Rectal smooth muscle tissue (tissue), 1 donor: ENCODE data around the gene XXYLT1.

Source experiments
- H3K27ac ChIP-seq: one replicate; pipeline ENCODE4 v1.7.0; 2013; ENCODE audit warnings: low read depth, low read length, inconsistent platforms
- H3K27me3 ChIP-seq: one replicate; pipeline ENCODE4 v1.7.0; 2013; ENCODE audit warnings: low read length; ENCODE audit not compliant: control insufficient read depth, insufficient read depth
- H3K36me3 ChIP-seq: one replicate; pipeline ENCODE4 v1.7.0; 2013; ENCODE audit warnings: low read length; ENCODE audit not compliant: control insufficient read depth, insufficient read depth
- H3K4me1 ChIP-seq: one replicate; pipeline ENCODE4 v1.7.0; 2013; ENCODE audit warnings: low read length; ENCODE audit not compliant: control insufficient read depth, insufficient read depth
- H3K4me3 ChIP-seq: one replicate; pipeline ENCODE4 v1.7.0; 2013; ENCODE audit warnings: low read length
- H3K9ac ChIP-seq: one replicate; pipeline ENCODE4 v1.7.0; 2013; ENCODE audit warnings: low read length

XXYLT1 gene

DNA sequence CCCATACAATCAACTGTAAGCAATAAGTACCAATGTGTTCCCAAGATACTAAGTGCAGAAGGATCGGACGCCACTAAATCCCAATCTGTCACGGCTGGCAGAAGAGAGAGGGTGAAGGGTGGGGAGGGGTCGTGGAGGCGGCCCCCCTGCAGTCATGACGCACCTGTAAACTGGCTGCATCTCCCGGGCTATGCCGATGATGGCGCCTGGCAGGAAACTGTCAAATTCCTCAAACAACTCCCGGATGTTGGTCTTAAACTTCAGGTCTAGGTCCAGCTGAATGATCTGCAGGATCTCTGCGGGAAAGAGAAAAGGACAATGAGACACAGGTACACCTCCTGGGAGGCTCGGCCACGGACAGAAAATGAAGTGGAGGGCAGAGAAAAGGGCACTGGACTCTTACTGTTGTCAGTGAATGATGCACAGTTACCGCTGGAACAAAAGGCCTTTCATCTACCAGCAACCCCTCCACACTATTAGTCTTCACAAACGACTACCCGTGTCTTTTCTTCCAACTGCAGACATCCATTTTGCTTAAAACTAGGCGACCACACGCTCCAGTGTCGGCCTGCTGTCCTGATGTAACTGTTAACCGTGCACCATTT, 114.6 kb downstream of the XXYLT1 start:
- H3K27me3 ChIP-seq, result no peaks in the 10 kb centered on the region
- peak overlapping the region; percentile 96 for H3K27ac ChIP-seq
- H3K36me3 ChIP-seq, result no peaks in the 10 kb centered on the region
- H3K9ac ChIP-seq, result no peak overlapping the region
- no peak overlapping the region for H3K4me3 ChIP-seq
- H3K4me1 ChIP-seq, result peaks cover 42% of the 10 kb centered on the region

DNA sequence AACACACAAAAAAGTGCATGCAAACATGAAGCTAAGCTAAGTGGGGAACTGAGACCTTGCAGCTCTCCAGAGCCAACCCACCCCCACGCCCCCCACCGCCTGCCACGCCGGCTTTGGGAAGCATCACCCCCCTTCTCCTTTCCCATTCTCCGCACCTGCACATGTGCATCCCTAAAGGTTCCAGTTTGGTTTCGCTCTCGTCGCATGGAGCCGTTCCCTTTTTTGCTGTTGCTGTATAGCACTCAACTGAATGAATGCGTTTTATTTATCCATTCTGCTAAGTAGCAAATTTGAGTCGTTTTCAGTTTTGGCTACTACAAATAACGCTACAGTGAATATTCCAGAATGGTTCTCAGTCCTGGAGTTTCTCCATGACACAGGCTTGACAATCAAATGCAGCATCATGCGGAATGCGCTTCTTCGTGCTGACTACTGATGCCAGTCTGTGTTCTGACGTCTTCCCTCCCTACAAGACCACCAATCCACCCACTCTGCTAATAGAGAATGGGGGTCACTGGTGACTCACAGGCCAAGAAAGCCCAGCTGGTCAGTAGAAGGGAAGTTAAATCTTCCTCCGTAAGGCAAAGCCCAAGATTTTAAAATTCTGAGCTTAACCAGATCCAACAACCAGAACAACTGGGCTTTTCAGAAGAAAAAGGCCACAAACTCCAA, 115.3 kb downstream of the XXYLT1 start:
- H3K9ac ChIP-seq, result no peak overlapping the region
- no peak overlapping the region for H3K4me3 ChIP-seq
- peak overlapping the region; percentile 96 for H3K27ac ChIP-seq
- H3K36me3 ChIP-seq, result no peaks in the 10 kb centered on the region
- no peaks in the 10 kb centered on the region for H3K27me3 ChIP-seq
- peaks cover 43% of the 10 kb centered on the region for H3K4me1 ChIP-seq

DNA sequence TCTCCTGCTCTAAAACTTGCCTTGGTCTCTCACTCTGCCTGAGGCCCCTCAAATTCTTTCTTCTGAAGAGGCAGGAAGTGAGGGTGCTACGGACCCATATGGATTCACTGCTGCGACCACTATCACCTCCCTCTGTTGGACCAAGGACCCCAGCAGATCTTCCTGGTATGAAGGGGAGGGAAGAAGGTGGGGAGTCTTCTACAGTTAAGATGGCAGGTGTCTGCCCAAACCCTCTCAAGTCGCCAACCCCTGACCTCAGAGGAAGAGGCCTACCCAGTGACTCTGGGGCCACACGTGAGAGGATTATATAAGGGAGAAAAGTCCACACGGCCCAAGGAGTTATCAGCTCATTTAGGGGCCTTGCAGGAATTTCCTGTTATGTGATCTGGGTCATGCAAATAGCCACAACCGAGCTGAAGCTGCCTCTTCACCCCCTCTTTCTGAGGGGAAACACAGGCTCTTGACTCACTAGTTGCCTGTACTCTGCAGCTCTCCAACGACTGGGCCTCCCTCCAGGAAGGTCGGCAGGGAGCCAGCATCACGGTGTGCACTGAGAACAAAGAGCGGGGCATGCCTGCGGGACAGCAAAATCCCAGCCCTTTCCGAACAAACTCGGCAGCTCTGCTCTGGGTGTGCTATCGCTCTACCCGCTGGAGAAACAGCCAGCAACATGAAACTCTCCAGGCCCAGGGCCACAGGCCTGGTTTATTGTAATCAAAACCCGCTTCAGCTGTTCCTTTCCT, 116.0 kb downstream of the XXYLT1 start:
- no peaks in the 10 kb centered on the region for H3K36me3 ChIP-seq
- H3K9ac ChIP-seq, result no peak overlapping the region
- peaks cover 41% of the 10 kb centered on the region for H3K4me1 ChIP-seq
- no peaks in the 10 kb centered on the region for H3K27me3 ChIP-seq
- peak overlapping the region; percentile 4 for H3K4me3 ChIP-seq
- peak overlapping the region; percentile 96 for H3K27ac ChIP-seq

DNA sequence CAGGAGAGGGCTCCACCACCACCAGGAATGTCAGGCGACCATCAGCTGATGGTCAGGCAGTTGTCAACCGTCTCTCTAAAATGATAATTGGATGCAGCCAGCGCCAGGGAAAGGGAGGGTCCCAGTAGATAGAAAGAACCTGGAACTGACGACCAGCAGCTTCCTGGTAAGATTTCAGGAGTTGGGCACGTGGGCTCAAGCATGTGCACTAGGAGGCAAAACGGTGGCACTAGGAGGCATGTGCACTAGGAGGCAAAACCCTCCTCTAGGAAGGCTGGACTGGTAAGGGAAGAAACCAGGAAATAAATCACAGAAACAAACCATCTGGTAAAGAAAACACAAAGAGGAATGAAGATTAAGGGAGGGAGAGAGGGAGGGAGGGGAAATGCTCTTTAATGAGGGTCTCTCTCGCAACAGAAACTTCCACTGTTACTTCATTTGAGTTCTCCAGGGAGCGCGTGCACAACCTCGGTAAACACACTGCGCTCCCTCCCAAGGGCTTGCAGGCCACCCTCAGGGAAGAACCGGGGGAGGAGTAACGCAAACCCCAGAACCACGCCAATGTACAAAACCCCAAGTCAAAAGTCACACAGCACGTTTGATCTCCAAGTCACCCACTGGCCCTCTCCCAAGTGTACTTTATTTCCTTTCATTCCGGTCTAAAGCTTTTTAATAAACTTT, 116.7 kb downstream of the XXYLT1 start:
- H3K9ac ChIP-seq, result no peak overlapping the region
- H3K27me3 ChIP-seq, result no peaks in the 10 kb centered on the region
- peaks cover 45% of the 10 kb centered on the region for H3K4me1 ChIP-seq
- H3K27ac ChIP-seq, result peak overlapping the region; percentile 96
- no peaks in the 10 kb centered on the region for H3K36me3 ChIP-seq
- H3K4me3 ChIP-seq, result peak overlapping the region; percentile 4

DNA sequence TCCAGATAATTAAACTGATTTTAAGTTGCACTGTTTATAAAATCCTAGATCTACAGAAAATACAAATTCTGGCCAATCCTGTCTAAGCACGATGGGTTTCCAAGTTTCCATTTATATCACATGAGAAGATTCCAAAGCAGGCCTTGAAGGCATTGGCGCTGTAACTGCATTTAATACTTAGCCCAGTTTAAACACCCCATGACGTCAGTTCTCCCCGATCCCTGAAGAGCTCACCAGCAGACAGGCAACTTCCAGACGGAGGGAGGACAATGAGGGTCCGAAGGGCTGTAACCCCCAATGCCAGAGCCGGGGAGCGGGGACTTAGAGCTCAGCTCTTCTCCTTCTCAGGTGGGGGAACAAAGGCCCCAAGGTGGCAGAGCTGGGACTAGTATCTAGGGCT, 117.3 kb downstream of the XXYLT1 start:
- peak overlapping the region; percentile 38 for H3K9ac ChIP-seq
- no peaks in the 10 kb centered on the region for H3K36me3 ChIP-seq
- no peaks in the 10 kb centered on the region for H3K27me3 ChIP-seq
- no peak overlapping the region for H3K4me3 ChIP-seq
- H3K27ac ChIP-seq, result peak overlapping the region; percentile 96
- peaks cover 45% of the 10 kb centered on the region for H3K4me1 ChIP-seq

DNA sequence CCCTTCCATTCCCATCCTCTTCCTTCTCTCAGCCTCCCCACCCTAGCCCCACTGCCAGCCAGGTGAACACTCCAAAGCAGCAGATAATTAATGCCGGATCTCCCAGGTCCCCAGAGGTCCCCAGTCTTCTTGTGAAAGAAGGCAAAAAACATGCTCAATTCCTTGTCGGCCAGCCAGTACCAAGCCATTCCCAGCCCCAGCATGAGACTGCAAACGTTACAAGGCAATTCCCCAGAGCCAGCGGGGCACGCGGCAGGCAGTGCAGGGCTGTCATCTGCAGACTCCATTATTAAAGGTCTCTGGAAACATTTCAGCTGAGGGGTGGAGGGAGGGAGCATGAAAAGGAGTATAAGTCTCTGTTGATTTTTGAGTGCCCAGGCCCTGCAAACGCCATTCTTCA, 117.8 kb downstream of the XXYLT1 start:
- H3K4me3 ChIP-seq, result no peak overlapping the region
- H3K9ac ChIP-seq, result no peak overlapping the region
- peaks cover 45% of the 10 kb centered on the region for H3K4me1 ChIP-seq
- H3K36me3 ChIP-seq, result no peaks in the 10 kb centered on the region
- no peaks in the 10 kb centered on the region for H3K27me3 ChIP-seq
- H3K27ac ChIP-seq, result peak overlapping the region; percentile 96

DNA sequence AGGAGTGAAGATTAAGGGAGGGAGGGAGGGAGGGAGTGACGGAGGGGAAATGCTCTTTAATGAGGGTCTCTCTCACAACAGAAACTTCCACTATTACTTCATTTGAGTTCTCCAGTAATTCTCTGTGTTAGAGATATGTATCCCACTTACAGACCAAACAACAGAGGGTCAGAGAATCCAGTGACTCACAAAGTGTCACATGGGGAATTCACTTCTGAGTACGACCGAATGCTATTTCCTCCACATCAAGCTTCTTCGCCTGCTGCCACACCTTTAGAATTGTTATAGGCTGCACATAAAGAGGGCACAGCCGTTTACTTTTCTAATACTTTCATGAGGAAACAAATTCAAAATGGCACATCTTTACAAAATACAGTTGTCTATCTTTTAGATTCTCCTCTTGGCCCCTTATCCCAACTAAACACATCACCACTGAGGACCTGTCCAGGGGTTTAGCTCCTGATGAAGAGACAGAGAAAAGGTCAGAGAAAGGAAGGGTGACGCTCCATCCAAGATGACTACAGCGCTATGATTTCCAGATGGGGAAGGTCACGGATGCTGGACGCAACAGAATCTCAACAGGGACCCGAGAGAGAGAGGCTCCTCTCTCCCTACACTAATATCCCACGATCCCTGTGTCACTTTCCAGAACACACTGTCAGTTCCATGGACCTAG, 119.0 kb downstream of the XXYLT1 start:
- no peak overlapping the region for H3K9ac ChIP-seq
- H3K27me3 ChIP-seq, result no peaks in the 10 kb centered on the region
- H3K4me1 ChIP-seq, result peaks cover 45% of the 10 kb centered on the region
- H3K27ac ChIP-seq, result peak overlapping the region; percentile 96
- H3K4me3 ChIP-seq, result no peak overlapping the region
- H3K36me3 ChIP-seq, result no peaks in the 10 kb centered on the region

DNA sequence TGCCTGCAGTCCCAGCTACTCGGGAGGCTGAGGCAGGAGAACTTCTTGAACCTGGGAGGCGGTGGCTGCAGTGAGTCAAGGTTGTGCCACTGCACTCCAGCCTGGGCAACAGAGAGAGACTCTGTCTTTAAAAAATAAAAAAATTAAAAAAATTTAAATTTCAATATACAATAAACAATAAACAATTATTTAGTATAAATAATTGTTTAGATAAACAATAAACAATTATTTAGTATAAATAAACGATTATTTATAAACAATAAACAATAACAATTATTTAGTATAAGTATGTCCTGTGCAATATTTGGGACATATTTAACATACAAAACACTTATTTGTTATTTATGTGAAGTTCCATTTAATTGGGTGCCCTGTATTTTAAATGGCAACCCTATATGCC, 119.6 kb downstream of the XXYLT1 start:
- Histone ChIP-seq H3K4me1 (peaks cover 45% of the 10 kb centered on the region), H3K36me3 (no peaks in the 10 kb centered on the region), H3K9ac (no peak overlapping the region), H3K4me3 (no peak overlapping the region), H3K27ac (peak overlapping the region; percentile 96), H3K27me3 (no peaks in the 10 kb centered on the region)

DNA sequence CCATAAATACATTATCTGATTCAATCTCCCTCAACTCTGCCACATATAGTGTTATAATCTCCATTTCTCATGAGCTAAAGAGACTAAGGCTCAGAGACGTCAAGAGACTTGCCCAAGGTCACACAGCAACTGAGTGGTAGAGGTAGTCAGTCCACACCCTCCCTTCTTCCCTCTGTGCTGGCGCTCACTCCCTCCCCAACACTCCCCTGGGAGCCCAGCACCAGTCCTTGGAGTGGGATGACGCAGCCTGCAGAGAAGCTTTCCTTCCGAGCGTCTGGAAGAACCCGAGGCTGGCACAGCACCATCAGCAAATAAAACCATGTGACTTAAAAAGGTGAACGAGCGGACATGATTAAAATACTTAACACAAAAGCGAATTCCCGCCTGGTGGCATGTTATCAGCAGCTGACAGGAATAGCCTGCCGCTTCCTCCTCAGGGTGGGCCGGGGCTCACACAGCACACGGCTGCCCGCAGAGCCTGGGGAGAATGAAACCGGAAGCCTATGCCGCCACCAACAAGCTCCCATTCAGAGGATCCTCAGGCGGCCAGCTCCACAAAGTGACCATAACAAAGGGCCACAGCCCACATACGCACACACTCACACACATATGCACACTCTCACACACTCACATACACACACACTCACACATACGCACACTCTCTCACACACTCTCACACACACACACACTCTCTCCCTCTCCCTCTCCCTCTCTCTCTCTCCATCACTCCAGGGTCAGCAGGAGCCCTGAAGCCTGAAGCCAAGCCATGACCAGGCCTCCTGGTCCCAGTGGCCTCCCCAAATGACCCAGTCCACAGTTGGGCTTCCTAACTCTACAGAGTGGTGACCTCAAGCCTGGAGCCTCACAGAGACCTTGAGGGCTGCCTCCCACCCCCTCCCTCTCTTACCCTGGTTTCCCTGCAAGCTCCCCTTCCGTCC, 120.5 kb downstream of the XXYLT1 start:
- Histone ChIP-seq H3K9ac (no peak overlapping the region), H3K27ac (peak overlapping the region; percentile 81), H3K4me1 (peaks cover 38% of the 10 kb centered on the region), H3K27me3 (no peaks in the 10 kb centered on the region), H3K4me3 (peak overlapping the region; percentile 47), H3K36me3 (no peaks in the 10 kb centered on the region)

DNA sequence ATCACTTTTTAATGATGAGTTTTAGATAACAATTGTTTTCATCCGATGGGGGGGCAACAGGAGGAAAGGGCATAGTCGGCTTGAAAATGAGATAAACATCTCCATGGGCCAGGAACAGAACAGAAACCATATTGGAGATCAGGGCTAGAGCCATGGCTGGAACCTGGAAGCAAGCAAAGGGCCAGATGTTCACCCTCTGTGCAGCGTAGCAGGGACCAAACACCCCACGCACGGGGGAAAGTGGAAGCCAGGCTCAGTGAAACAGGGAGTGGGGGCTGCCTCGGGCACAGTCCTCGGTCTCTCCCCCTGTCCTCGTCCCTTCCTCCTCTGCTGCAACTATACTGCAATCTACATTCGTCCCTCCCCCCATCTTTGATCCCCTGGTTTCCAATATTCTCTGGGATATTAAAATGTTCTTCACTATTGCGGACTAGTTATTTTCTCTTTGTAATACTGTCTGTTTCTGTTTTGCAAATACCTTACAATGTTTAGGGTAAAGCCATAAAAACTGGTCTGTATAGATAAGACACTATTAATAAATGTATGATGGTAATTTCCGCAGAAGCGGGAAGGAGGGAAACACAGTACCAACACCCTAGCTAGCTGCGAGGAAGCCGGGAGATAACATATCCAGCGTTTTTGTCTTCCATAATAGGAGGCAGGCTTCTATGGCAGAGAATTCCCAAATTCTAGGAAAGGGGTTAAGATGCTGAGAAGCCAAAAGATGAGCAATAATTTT, 121.5 kb downstream of the XXYLT1 start:
- no peaks in the 10 kb centered on the region for H3K27me3 ChIP-seq
- peaks cover 32% of the 10 kb centered on the region for H3K4me1 ChIP-seq
- H3K9ac ChIP-seq, result no peak overlapping the region
- H3K4me3 ChIP-seq, result peak overlapping the region; percentile 47
- no peaks in the 10 kb centered on the region for H3K36me3 ChIP-seq
- peak overlapping the region; percentile 81 for H3K27ac ChIP-seq

DNA sequence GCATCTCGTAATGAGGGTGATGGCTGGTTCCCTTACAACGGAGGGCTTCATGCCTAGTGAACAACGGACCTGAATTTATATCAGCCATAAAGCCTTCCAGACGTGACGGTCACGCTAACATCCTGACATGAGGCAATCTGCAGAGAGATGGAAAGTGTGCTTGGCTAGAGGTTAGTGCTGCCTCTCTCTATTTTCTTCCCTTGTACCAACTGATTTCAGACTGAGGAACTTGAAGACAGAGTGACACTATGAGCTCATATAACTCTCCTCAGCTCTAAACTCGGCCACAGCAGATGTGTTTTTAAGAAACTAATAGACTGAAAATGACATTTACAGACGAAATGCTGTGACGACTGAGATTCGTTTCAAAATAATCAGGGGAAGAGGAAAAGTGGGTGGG, 122.4 kb downstream of the XXYLT1 start:
- H3K27me3 ChIP-seq, result no peaks in the 10 kb centered on the region
- no peaks in the 10 kb centered on the region for H3K36me3 ChIP-seq
- peaks cover 23% of the 10 kb centered on the region for H3K4me1 ChIP-seq
- H3K9ac ChIP-seq, result no peak overlapping the region
- H3K27ac ChIP-seq, result peak overlapping the region; percentile 50
- no peak overlapping the region for H3K4me3 ChIP-seq
